Lower leg skin (tissue), 4 donors: ENCODE data around the gene ABHD16A. TPM values are rescaled to one million over a fixed set of nuclear protein-coding genes. Genes with fewer than 3 reads are reported as not detected.

Source experiments
- DNase-seq, 2 donors: peaks; one replicate each; pipeline ENCODE4 v3.0.0-alpha.2; 2019; ENCODE audit warnings: low spot score in 2 of 2
- H3K4me3 ChIP-seq: fragments of 200-600 bp; sonication (generic); 2 replicates; pipeline ENCODE4 v1.5.1; 2017; ENCODE audit warnings: mild to moderate bottlenecking, low read depth; ENCODE audit not compliant: poor library complexity, severe bottlenecking
- CTCF ChIP-seq, 3 donors: fragments of 450-650 bp; IDR thresholded peaks; one replicate each; pipeline ENCODE4 v1.5.1; 2016; ENCODE audit warnings: antibody characterized with exemption in 3 of 3, mild to moderate bottlenecking in 3 of 3, moderate library complexity in 2 of 3
- POLR2A ChIP-seq, 2 donors: fragments of 450-650 bp; IDR thresholded peaks; one replicate each; pipeline ENCODE4 v1.6.1; 2016 to 2017; ENCODE audit warnings: antibody characterized with exemption in 2 of 2, mild to moderate bottlenecking in 1 of 2, moderate library complexity in 1 of 2
- WGBS, 2 donors: methylation state at CpG; one replicate each; pipeline ENCODE4 v1.1.5; 2018; 5-methylcytosine and 5-hydroxymethylcytosine counted together
- intact Hi-C: fragments of 100-400 bp; cut with DNase I; formaldehyde crosslinking; loops from one replicate; pipeline ENCODE4 v1.15.0; 2023; ENCODE audit warnings: low total_unique reads
- total RNA-seq, 4 donors: library from RNA; depleted of rRNA; stranded (reverse); fragments of >200 nt; gene quantifications; one replicate each; pipeline ENCODE4 v1.1.0, GENCODE V29; 2016

Gene ABHD16A
- total RNA-seq, 4 donors from 2014 or later: 49.9 to 61.8 (median 52.0) TPM

GRCh38 chr6:31723980-31724691 is 21.0 kb upstream of the ABHD16A start:
- DNase-seq: no peak
- intact Hi-C loops: no loop called here
- 83 to 86% methylated on average over 25 of the region's 25 CpGs for WGBS, 2 donors
- TF ChIP-seq POLR2A (IDR thresholded peaks at IDR 0.05): no peak
- TF ChIP-seq CTCF (IDR thresholded peaks at IDR 0.05): no peak
- no peak overlapping the region for H3K4me3 ChIP-seq

- no peak within 1 kb of the TSS for H3K4me3 ChIP-seq
- DNase-seq: no peak
- no peak for TF ChIP-seq CTCF (IDR thresholded peaks at IDR 0.05)
- TF ChIP-seq POLR2A (IDR thresholded peaks at IDR 0.05): no peak
- 74 to 82% methylated on average over 37 to 46 of the region's 46 CpGs for WGBS, 2 donors
- intact Hi-C loops: no loop called here
Observed at GRCh38 chr6:31723245-31723979, 20.3 kb upstream of the ABHD16A start, which contains the start of gene MPIG6B. Gene MPIG6B (plus strand): TSS chr6:31723373. CDS start chr6:31723384, 11 bp downstream.

DNA sequence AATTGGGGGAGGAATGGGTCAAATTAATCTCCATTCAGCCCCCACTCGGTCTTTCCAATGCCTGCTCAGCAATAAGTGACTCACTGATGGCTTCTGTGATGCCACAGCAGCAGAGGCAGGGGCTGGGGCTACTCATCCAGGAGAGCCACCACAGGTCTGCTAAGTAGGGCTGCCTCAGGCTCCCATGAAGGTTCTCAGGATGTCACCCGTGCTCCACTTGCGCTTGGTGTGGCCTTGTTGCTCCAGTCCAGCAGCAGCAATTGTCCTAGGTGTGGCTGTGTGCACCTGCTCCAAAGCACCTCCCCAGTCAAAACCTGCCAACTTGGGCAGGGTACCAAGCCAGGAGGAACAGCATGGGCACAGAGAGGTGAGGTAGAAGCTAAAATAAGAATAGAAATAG is 19.0 kb upstream of the ABHD16A start:
- no peak for DNase-seq
- no peak overlapping the region for H3K4me3 ChIP-seq
- TF ChIP-seq CTCF (IDR thresholded peaks at IDR 0.05): no peak
- TF ChIP-seq POLR2A (IDR thresholded peaks at IDR 0.05): no peak
- WGBS, 2 donors: 78% methylated on average over 3 of the region's 3 CpGs
- intact Hi-C loops: no loop called here

DNA sequence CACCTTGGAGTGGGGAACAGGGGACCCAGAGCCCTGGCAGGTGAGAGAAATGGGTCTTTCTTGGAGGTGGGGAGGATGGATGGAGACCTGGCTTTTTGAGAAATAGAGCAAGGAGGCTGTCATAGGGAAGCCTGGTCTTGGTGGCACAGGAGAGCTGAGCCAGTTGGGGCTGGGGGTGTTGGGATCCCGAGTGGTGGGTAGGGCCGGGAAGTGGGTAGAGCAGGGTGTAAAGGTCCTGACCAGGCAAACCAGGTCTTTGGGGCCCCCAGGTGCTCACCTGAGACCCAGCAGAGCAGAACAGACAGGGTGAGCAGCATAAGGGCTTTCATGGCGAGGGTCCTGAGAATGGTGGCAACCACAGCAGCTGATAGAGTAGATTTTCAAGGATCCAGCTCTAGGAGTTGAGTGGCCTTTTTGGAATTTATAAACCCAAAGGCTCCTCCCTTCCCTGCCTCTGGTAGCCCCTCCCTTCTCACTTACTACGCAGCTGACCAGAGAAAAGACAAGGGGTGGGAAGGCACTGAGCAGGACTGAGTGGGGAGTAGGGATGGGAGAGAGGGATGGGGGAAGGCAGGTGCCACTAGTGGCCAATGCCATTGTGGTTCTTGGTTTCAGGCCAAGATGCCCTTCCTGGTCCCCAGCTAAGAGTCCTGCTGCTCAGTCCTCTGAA is 18.4 kb upstream of the ABHD16A start, which contains the start of gene LY6G6C:
TSS of gene LY6G6C (minus strand) at position 396 of the 670 bp plus-strand sequence. CDS start at position 329, 67 bp downstream.
- DNase-seq: no peak
- TF ChIP-seq POLR2A (IDR thresholded peaks at IDR 0.05) (no peak), CTCF (IDR thresholded peaks at IDR 0.05) (no peak)
- WGBS, 2 donors: 80 to 91% methylated on average over 4 of the region's 4 CpGs
- intact Hi-C loops: no loop called here
- no peak within 1 kb of the TSS for H3K4me3 ChIP-seq

DNA sequence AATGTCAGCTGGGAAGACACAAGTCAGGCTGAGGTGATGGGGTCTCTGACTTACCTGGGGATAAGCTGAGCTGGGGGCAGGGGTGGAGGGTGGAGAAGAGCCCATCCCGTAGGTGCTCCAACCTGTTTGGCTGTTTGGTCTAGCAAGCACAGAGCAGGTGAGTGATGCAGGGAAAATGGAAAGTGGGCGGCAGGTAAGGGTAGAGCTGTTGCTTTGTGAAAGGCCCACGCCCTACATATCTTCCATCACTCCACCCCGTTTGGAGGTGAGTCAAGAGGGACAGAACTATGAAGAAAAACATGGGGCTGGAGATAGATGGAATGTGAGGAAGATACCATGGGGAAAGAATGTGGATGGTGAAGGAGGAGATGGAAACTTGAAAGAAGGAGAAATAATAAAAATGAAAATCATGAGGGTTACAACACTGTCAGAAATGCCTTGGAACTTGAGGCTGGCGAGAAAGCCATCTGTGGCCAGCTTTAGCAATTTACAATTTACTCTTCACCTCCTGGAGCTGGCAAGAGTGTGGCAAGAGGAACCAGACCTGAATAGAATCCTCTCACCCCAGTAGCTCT is 17.2 kb upstream of the ABHD16A start:
- intact Hi-C loops: no loop called here
- no peak for TF ChIP-seq POLR2A (IDR thresholded peaks at IDR 0.05)
- TF ChIP-seq CTCF (IDR thresholded peaks at IDR 0.05): no peak
- WGBS, 2 donors: 50 to 59% methylated on average over 5 of the region's 5 CpGs
- DNase-seq: no peak
- H3K4me3 ChIP-seq: no peak overlapping the region
